WI38 (cell line): ENCODE measurements around the gene SLCO4A1.

Experiments used
- H3K4me3 ChIP-seq: 2 replicates; pipeline ENCODE4 v1.5.1; 2011; ENCODE audit warnings: low read depth, mild to moderate bottlenecking, control low read depth, low read length
- CTCF ChIP-seq: IDR thresholded peaks from 2 replicates; pipeline ENCODE4 v1.5.1; 2012; ENCODE audit warnings: low read depth, mild to moderate bottlenecking, control low read depth, low read length

Gene SLCO4A1

GRCh38 chr20:62707921-62708521 lies 65.7 kb downstream of the SLCO4A1 start:
- TF ChIP-seq CTCF = peak; percentile 19; the same call in 1 of the 2 replicates
- H3K4me3 ChIP-seq = no peak overlapping the region

DNA sequence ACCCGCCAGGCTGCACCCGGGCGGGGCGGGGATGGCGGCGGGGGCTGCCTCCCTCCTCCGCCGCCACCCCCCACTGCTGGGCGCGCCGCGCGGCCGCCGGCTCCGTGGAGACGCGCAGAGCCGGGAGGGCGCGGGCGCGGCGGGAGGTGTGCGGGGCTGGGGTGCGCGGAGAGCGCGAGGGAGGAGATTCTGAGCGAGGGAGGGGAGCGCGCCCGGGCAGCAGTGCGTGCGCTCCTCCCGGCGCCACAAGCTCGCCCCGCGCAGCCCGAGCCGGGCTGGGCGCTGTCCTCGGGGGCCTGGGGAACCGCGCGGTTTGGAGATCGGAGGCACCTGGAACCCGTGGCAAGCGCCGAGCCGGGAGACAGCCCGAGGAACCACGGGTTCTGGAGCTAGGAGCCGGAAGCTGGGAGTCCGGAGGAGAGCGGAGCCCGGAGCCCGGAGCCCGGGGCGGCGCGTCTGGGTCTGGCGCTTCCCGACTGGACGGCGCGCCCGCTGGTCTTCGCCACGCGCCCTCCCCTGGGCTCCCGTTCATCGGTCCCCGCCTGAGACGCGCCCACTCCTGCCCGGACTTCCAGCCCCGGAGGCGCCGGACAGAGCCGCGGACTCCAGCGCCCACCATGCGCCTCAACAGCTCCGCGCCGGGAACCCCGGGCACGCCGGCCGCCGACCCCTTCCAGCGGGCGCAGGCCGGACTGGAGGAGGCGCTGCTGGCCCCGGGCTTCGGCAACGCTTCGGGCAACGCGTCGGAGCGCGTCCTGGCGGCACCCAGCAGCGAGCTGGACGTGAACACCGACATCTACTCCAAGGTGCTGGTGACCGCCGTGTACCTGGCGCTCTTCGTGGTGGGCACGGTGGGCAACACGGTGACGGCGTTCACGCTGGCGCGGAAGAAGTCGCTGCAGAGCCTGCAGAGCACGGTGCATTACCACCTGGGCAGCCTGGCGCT lies 66.6 kb downstream of the SLCO4A1 start, which contains the start of gene NTSR1:
TSS of gene NTSR1 (plus strand) at position 246 of the 946 bp plus-strand sequence. CDS start at position 618, 372 bp downstream.
- TF ChIP-seq CTCF = no peak
- no peak within 1 kb of the TSS for H3K4me3 ChIP-seq

DNA sequence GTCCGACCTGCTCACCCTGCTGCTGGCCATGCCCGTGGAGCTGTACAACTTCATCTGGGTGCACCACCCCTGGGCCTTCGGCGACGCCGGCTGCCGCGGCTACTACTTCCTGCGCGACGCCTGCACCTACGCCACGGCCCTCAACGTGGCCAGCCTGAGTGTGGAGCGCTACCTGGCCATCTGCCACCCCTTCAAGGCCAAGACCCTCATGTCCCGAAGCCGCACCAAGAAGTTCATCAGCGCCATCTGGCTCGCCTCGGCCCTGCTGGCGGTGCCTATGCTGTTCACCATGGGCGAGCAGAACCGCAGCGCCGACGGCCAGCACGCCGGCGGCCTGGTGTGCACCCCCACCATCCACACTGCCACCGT lies 67.2 kb downstream of the SLCO4A1 start:
- H3K4me3 ChIP-seq = no peak overlapping the region

DNA sequence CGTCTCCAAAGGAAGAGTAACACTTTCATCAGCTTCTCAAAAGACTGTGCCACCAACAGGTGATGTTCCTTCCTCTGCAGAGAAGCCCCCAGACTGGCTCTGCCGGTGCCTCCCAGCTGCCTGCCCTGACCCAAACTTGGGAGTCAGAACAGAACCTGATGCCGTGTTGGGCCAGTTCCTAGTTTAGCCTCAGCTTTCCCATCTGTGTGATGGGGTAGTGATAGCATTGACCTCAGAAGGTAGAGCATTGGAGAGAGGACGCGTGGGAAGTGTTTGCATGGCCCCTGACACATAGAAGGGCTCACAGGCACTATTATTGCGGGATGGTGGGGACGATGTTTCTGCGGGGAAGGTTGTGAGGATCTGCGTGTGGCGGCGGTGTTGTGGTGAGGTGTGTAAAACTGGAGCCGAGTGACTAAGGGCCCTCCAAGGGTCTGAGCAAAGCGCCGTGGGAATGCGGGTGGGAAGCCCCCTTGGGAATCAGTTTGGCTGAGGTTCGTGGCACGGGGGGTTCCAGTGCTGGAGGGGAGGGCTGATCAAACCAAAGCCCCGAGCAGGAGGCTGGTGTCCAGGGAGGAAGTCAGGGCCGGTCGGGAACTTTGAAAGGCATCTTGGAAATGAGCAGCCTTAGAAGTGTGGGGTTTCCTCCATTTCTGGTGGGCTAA lies 68.0 kb downstream of the SLCO4A1 start:
- no peak for TF ChIP-seq CTCF
- H3K4me3 ChIP-seq = no peak overlapping the region

More for the DNA sequence above, 67.2 kb downstream of the SLCO4A1 start:
- TF ChIP-seq CTCF = no peak

- no peak for TF ChIP-seq CTCF
- no peak overlapping the region for H3K4me3 ChIP-seq
These were observed 68.8 kb downstream of the SLCO4A1 start for GRCh38 chr20:62710886-62711702.

GRCh38 chr20:62711703-62712101 lies 69.4 kb downstream of the SLCO4A1 start:
- no peak overlapping the region for H3K4me3 ChIP-seq
- no peak for TF ChIP-seq CTCF
